Neural progenitor cell (in vitro differentiated cells): ENCODE measurements around the gene ALDH3A1. TPM values are rescaled to one million over a fixed set of nuclear protein-coding genes. Genes with fewer than 3 reads are reported as not detected.

ENCODE experiments used
- DNase-seq: peaks from one replicate; pipeline ENCODE4 v3.0.0-alpha.2; 2016; ENCODE audit warnings: low spot score
- H2AFZ ChIP-seq: fragments of 200-600 bp; sonication (generic); replicated peaks from 2 replicates; pipeline ENCODE4 v1.6.1; 2016; ENCODE audit warnings: antibody characterized with exemption
- H3F3A ChIP-seq: fragments of 200-600 bp; sonication (generic); 2 replicates; pipeline ENCODE4 v1.6.1; 2016; ENCODE audit warnings: antibody characterized with exemption, low read depth
- H3K27ac ChIP-seq: fragments of 200-600 bp; sonication (generic); 2 replicates; pipeline ENCODE4 v1.5.1; 2016; ENCODE audit warnings: mild to moderate bottlenecking
- H3K27me3 ChIP-seq: fragments of 200-600 bp; sonication (generic); 2 replicates; pipeline ENCODE4 v1.6.1; 2016; ENCODE audit warnings: mild to moderate bottlenecking, moderate library complexity
- H3K36me3 ChIP-seq: fragments of 200-600 bp; sonication (generic); 2 replicates; pipeline ENCODE4 v1.5.1; 2016
- H3K4me1 ChIP-seq: fragments of 200-600 bp; sonication (generic); 2 replicates; pipeline ENCODE4 v1.6.1; 2016; ENCODE audit warnings: mixed run types
- H3K4me2 ChIP-seq: fragments of 200-600 bp; sonication (generic); 2 replicates; pipeline ENCODE4 v1.6.1; 2016
- H3K4me3 ChIP-seq: fragments of 200-600 bp; sonication (generic); 2 replicates; pipeline ENCODE4 v1.5.1; 2016
- H3K79me2 ChIP-seq: fragments of 200-600 bp; sonication (generic); 2 replicates; pipeline ENCODE4 v1.6.1; 2016; ENCODE audit warnings: low read depth
- H3K9ac ChIP-seq: fragments of 200-600 bp; sonication (generic); 2 replicates; pipeline ENCODE4 v1.6.1; 2016
- H3K9me3 ChIP-seq: fragments of 200-600 bp; sonication (generic); 2 replicates; pipeline ENCODE4 v1.5.1; 2016; ENCODE audit warnings: low read depth
- H4K20me1 ChIP-seq: fragments of 200-600 bp; sonication (generic); 2 replicates; pipeline ENCODE4 v1.6.1; 2016; ENCODE audit warnings: low read depth
- H3K27ac Mint-ChIP-seq: 3 replicates; pipeline ENCODE4 v1.8.0; 2021; ENCODE audit warnings: mixed read lengths
- H3K27me3 Mint-ChIP-seq: 2 replicates; pipeline ENCODE4 v1.8.0; 2022; ENCODE audit warnings: low read depth, mild to moderate bottlenecking, inconsistent platforms, moderate library complexity, mixed read lengths; ENCODE audit not compliant: insufficient read depth
- H3K36me3 Mint-ChIP-seq: 3 replicates; pipeline ENCODE4 v1.8.0; 2021; ENCODE audit warnings: mixed read lengths
- H3K4me1 Mint-ChIP-seq: 3 replicates; pipeline ENCODE4 v1.8.0; 2021; ENCODE audit warnings: mixed read lengths
- H3K4me3 Mint-ChIP-seq: 3 replicates; pipeline ENCODE4 v1.8.0; 2021; ENCODE audit warnings: mild to moderate bottlenecking, moderate library complexity, mixed read lengths
- H3K9me3 Mint-ChIP-seq: 3 replicates; pipeline ENCODE4 v1.8.0; 2020; ENCODE audit warnings: mixed read lengths
- EZH2 ChIP-seq: fragments of 200-600 bp; sonication (generic); IDR thresholded peaks from 2 replicates; pipeline ENCODE4 v1.6.1; 2017; ENCODE audit warnings: antibody characterized with exemption, mild to moderate bottlenecking, moderate library complexity
- EZH2phosphoT487 ChIP-seq: fragments of 200-600 bp; sonication (generic); IDR thresholded peaks from 2 replicates; pipeline ENCODE4 v1.6.1; 2017; ENCODE audit warnings: antibody characterized with exemption
- total RNA-seq: library from RNA; depleted of rRNA; stranded (reverse); fragments of >200 nt; gene quantifications from 2 replicates; pipeline ENCODE4 v1.2.3, GENCODE V29; 2015; ENCODE audit warnings: low replicate concordance
- TF ChIP-seq, protein P1 (sequence below): fragments of 200-600 bp; sonication (generic); IDR thresholded peaks from 2 replicates; pipeline ENCODE4 v1.5.1; 2017; ENCODE audit warnings: antibody characterized with exemption, mild to moderate bottlenecking

The ALDH3A1 gene
- total RNA-seq, 1 donor from 2014 or later = not detected

DNA sequence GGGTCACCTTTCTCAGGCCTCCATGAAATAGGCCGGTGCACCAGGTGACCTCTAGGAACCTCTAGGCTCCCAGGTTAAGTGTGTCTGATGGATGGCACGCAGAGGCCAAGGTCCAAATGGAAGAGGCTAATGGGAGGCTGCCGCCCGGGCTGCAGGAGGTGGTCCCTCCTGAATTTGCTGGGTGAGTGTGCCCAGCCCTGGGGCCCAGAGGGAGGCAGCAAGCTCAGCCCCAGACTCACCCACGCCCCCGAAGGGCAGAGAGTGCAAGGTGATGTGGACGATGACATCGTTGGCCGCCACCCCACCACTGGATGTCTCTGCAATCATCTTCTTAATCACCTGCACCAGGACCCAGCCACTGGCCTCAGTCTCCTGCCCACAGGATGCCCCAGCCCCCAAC is 9.3 kb downstream of the ALDH3A1 start:
- Histone ChIP-seq H4K20me1 (no peaks in the 10 kb centered on the region), H3K36me3 (no peaks in the 10 kb centered on the region), H3K27ac (no peak overlapping the region), H3K79me2 (no peaks in the 10 kb centered on the region), H3F3A (no peaks in the 10 kb centered on the region), H3K9me3 (no peaks in the 10 kb centered on the region), H3K4me1 (no peaks in the 10 kb centered on the region), H3K4me3 (no peak overlapping the region), H3K9ac (no peak overlapping the region), H3K27me3 (no peaks in the 10 kb centered on the region), H3K4me2 (no peak overlapping the region), H2AFZ (no peak overlapping the region)
- Mint-ChIP-seq H3K36me3 (no peaks in the 10 kb centered on the region), H3K27ac (no peak overlapping the region), H3K9me3 (no peaks in the 10 kb centered on the region), H3K27me3 (peaks cover 15% of the 10 kb centered on the region), H3K4me1 (no peaks in the 10 kb centered on the region), H3K4me3 (no peak overlapping the region)
- TF ChIP-seq EZH2phosphoT487 (no peak), EZH2 (no peak)
- TF ChIP-seq, protein P1, sequence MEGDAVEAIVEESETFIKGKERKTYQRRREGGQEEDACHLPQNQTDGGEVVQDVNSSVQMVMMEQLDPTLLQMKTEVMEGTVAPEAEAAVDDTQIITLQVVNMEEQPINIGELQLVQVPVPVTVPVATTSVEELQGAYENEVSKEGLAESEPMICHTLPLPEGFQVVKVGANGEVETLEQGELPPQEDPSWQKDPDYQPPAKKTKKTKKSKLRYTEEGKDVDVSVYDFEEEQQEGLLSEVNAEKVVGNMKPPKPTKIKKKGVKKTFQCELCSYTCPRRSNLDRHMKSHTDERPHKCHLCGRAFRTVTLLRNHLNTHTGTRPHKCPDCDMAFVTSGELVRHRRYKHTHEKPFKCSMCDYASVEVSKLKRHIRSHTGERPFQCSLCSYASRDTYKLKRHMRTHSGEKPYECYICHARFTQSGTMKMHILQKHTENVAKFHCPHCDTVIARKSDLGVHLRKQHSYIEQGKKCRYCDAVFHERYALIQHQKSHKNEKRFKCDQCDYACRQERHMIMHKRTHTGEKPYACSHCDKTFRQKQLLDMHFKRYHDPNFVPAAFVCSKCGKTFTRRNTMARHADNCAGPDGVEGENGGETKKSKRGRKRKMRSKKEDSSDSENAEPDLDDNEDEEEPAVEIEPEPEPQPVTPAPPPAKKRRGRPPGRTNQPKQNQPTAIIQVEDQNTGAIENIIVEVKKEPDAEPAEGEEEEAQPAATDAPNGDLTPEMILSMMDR = no peak
- no peak for DNase-seq

DNA sequence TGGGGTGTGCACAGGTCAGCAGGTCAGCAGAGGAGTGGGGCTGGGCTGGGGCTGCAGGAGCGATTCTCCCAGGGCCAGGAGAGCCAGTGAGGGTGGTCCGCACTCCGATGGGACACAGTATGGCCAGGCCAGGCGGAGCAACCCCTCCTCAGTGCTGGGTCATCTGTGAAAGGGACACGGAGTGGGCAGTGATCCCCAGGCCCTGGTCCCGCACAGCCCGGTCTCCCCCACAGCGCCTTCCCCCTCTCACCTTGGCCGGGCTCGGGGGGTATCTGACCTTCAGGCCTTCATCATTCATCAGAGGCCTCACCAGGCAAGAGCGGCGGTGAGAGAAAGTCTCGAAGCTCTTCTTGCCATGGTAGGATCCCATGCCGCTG is 10.0 kb downstream of the ALDH3A1 start:
- Histone ChIP-seq H3K9ac (no peak overlapping the region), H3K36me3 (no peaks in the 10 kb centered on the region), H3K4me2 (no peak overlapping the region), H3K4me1 (no peaks in the 10 kb centered on the region), H3K27ac (no peak overlapping the region), H3F3A (no peaks in the 10 kb centered on the region), H3K79me2 (no peaks in the 10 kb centered on the region), H2AFZ (no peak overlapping the region), H3K27me3 (no peaks in the 10 kb centered on the region), H4K20me1 (no peaks in the 10 kb centered on the region), H3K9me3 (no peaks in the 10 kb centered on the region), H3K4me3 (no peak overlapping the region)
- DNase-seq = no peak
- no peak overlapping the region for H3K4me3 Mint-ChIP-seq
- H3K4me1 Mint-ChIP-seq = no peaks in the 10 kb centered on the region
- no peaks in the 10 kb centered on the region for H3K36me3 Mint-ChIP-seq
- no peak for TF ChIP-seq EZH2phosphoT487
- H3K9me3 Mint-ChIP-seq = no peaks in the 10 kb centered on the region
- H3K27me3 Mint-ChIP-seq = peaks cover 15% of the 10 kb centered on the region
- no peak overlapping the region for H3K27ac Mint-ChIP-seq

DNA sequence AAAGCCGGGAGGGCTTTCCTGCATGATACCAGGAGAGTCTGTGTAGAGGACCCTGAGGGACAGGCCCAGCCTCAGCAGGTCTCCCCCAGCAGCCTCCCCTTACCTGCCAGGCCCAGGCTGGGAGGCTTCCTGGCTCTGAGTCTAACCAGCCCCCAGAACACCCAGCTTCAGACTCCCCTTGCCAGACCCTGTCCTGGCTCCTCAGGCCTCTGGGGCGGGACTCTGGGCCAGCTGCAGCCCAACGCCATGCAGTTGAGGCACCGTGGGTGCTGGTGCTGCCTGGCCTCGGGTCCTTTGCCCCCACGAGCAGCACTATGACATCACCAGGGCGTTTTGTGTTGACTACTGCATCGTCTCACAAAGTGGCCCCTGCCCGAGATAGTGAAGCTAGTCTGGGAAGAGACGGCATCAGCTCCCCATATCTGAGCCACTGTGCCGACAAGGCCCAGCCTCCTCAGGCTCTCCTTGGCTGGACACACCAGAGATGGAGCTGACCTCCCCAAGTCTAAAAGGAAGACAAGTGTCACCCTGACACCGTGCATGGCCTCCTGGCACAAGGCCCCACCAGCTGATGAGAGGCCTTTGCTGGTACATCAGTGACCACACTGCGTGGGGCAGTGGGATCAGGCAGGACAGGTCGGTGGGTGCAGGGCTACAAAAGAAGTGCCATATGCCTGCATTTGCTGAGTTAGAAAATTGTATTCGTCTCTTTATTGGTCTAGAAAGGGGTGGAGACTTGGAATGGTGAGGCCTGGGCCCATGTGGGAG is 10.6 kb downstream of the ALDH3A1 start:
- Histone ChIP-seq H3K9me3 (no peaks in the 10 kb centered on the region), H3K79me2 (no peaks in the 10 kb centered on the region)
- H3K27me3 Mint-ChIP-seq = peaks cover 13% of the 10 kb centered on the region

DNA sequence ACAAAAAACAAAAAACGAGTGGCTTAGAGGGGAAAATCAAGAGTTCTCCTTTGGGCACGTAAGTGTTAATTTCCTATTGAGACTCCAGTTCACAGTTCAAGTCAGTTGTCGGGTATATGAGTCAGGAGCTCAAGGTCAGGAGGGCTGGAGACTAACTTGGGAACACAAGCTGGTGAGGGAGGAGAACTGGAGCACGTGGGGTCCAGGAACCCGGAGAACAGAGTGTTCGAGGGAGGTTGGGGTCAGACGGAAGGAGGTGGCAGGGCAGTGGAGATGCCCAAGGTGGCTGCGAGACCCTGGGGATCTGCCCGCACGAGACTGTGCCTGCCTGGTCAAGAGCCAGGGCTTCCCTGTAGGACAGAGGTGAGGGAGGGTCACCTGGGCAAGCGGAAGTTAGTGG is 12.0 kb downstream of the ALDH3A1 start:
- Histone ChIP-seq H3K9me3 (no peaks in the 10 kb centered on the region), H3K4me1 (no peaks in the 10 kb centered on the region), H3K27ac (no peak overlapping the region), H3F3A (no peaks in the 10 kb centered on the region), H3K9ac (no peak overlapping the region), H3K27me3 (no peaks in the 10 kb centered on the region), H4K20me1 (no peaks in the 10 kb centered on the region), H3K4me3 (no peak overlapping the region), H2AFZ (no peak overlapping the region), H3K4me2 (no peak overlapping the region), H3K79me2 (no peaks in the 10 kb centered on the region), H3K36me3 (no peaks in the 10 kb centered on the region)
- Mint-ChIP-seq H3K4me3 (no peak overlapping the region), H3K27ac (no peak overlapping the region), H3K36me3 (no peaks in the 10 kb centered on the region), H3K4me1 (peaks cover 2% of the 10 kb centered on the region), H3K27me3 (peaks cover 15% of the 10 kb centered on the region), H3K9me3 (no peaks in the 10 kb centered on the region)
- TF ChIP-seq EZH2 (no peak), EZH2phosphoT487 (no peak)
- TF ChIP-seq, protein P1 = no peak
- no peak for DNase-seq

More for the DNA sequence above, 10.6 kb downstream of the ALDH3A1 start:
- Histone ChIP-seq H3F3A (no peaks in the 10 kb centered on the region), H3K4me3 (no peak overlapping the region), H3K4me2 (no peak overlapping the region), H3K36me3 (no peaks in the 10 kb centered on the region), H4K20me1 (no peaks in the 10 kb centered on the region), H3K27me3 (no peaks in the 10 kb centered on the region), H3K27ac (no peak overlapping the region), H2AFZ (no peak overlapping the region), H3K4me1 (no peaks in the 10 kb centered on the region), H3K9ac (no peak overlapping the region)
- no peaks in the 10 kb centered on the region for H3K36me3 Mint-ChIP-seq
- no peak for DNase-seq
- no peak overlapping the region for H3K4me3 Mint-ChIP-seq
- TF ChIP-seq EZH2phosphoT487 = no peak
- TF ChIP-seq EZH2 = no peak
- TF ChIP-seq, protein P1 = no peak
- H3K4me1 Mint-ChIP-seq = no peaks in the 10 kb centered on the region
- H3K9me3 Mint-ChIP-seq = no peaks in the 10 kb centered on the region
- no peak overlapping the region for H3K27ac Mint-ChIP-seq
